Skin epidermis (tissue), 12 donors: ENCODE results near the gene TSTD2.

Experiments
- H3K27ac ChIP-seq, 21 experiments: fragments of 200-600 bp; sonication (generic) in 11 of 21; one replicate each; pipeline ENCODE4 v1.5.0; 2020; ENCODE audit warnings: mild to moderate bottlenecking in 3 of 21, inconsistent platforms in 2 of 21, moderate library complexity in 2 of 21
- H3K4me3 ChIP-seq, 7 experiments: fragments of 200-600 bp; sonication (generic) in 2 of 7; one replicate each; pipeline ENCODE4 v1.5.0; 2020; ENCODE audit warnings: inconsistent platforms in 2 of 7, mild to moderate bottlenecking in 2 of 7, moderate library complexity in 1 of 7

The TSTD2 gene

GRCh38 chr9:97632985-97633858, at the start of gene TSTD2, which contains the start of gene NCBP1:
Gene TSTD2, minus strand, starts transcription at chr9:97633368. Its CDS starts 5,806 bp downstream, at chr9:97627562.
Gene NCBP1, plus strand, starts transcription at chr9:97633821. Its CDS starts 61 bp downstream, at chr9:97633882.
- H3K4me3 ChIP-seq, result peak within 1 kb of the TSS; percentile 64 to 95 (median 89)
- H3K27ac ChIP-seq, result peak within 1 kb of the TSS; percentile 87 to 99 (median 96)

- Histone ChIP-seq H3K4me3 (no peak overlapping the region), H3K27ac (no peak overlapping the region)
Measured at GRCh38 chr9:97682242-97682641, 49.1 kb upstream of the TSTD2 start.

GRCh38 chr9:97675655-97676054, 42.5 kb upstream of the TSTD2 start:
- H3K4me3 ChIP-seq, result no peak overlapping the region
- no peak overlapping the region for H3K27ac ChIP-seq

- Histone ChIP-seq H3K27ac (no peak overlapping the region), H3K4me3 (no peak overlapping the region)
Measured at GRCh38 chr9:97673922-97674321, 40.8 kb upstream of the TSTD2 start.

- no peak overlapping the region for H3K4me3 ChIP-seq
- H3K27ac ChIP-seq, result no peak overlapping the region
Measured at GRCh38 chr9:97672403-97672802, 39.2 kb upstream of the TSTD2 start.

- H3K27ac ChIP-seq, result peak overlapping the region in 1 of 21 experiments; percentile 10
- H3K4me3 ChIP-seq, result no peak overlapping the region
Measured at GRCh38 chr9:97670586-97670985, 37.4 kb upstream of the TSTD2 start.

GRCh38 chr9:97668485-97668884, 35.3 kb upstream of the TSTD2 start:
- Histone ChIP-seq H3K27ac (no peak overlapping the region), H3K4me3 (no peak overlapping the region)

GRCh38 chr9:97666907-97667686, 33.9 kb upstream of the TSTD2 start:
- H3K4me3 ChIP-seq, result no peak overlapping the region

GRCh38 chr9:97665742-97666141, 32.6 kb upstream of the TSTD2 start:
- H3K27ac ChIP-seq, result no peak overlapping the region
- no peak overlapping the region for H3K4me3 ChIP-seq

More at GRCh38 chr9:97666907-97667686, 33.9 kb upstream of the TSTD2 start:
- H3K27ac ChIP-seq, result no peak overlapping the region

- no peak overlapping the region for H3K4me3 ChIP-seq
- no peak overlapping the region for H3K27ac ChIP-seq
Measured at GRCh38 chr9:97660847-97661246, 27.7 kb upstream of the TSTD2 start.

- Histone ChIP-seq H3K27ac (peak overlapping the region in 1 of 21 experiments; percentile 1), H3K4me3 (no peak overlapping the region)
Measured at GRCh38 chr9:97660340-97660739, 27.2 kb upstream of the TSTD2 start.

GRCh38 chr9:97659771-97660170, 26.6 kb upstream of the TSTD2 start:
- no peak overlapping the region for H3K4me3 ChIP-seq
- H3K27ac ChIP-seq, result peak overlapping the region in 1 of 21 experiments; percentile 1

- Histone ChIP-seq H3K27ac (no peak overlapping the region), H3K4me3 (no peak overlapping the region)
Measured at GRCh38 chr9:97658707-97659106, 25.5 kb upstream of the TSTD2 start.

- H3K4me3 ChIP-seq, result no peak overlapping the region
- H3K27ac ChIP-seq, result no peak overlapping the region
Measured at GRCh38 chr9:97651646-97652045, 18.5 kb upstream of the TSTD2 start.

GRCh38 chr9:97647996-97648395, 14.8 kb upstream of the TSTD2 start:
- Histone ChIP-seq H3K4me3 (no peak overlapping the region), H3K27ac (no peak overlapping the region)

GRCh38 chr9:97645720-97646119, 12.6 kb upstream of the TSTD2 start:
- H3K27ac ChIP-seq, result no peak overlapping the region
- no peak overlapping the region for H3K4me3 ChIP-seq

GRCh38 chr9:97640325-97640724, 7.2 kb upstream of the TSTD2 start:
- Histone ChIP-seq H3K27ac (no peak overlapping the region), H3K4me3 (no peak overlapping the region)

GRCh38 chr9:97638666-97639065, 5.5 kb upstream of the TSTD2 start:
- Histone ChIP-seq H3K4me3 (no peak overlapping the region), H3K27ac (no peak overlapping the region)

- Histone ChIP-seq H3K4me3 (no peak overlapping the region), H3K27ac (no peak overlapping the region)
Measured at GRCh38 chr9:97636903-97637302, 3.7 kb upstream of the TSTD2 start.

GRCh38 chr9:97635026-97635425, 1.9 kb upstream of the TSTD2 start:
- peak overlapping the region in 4 of 7 experiments; percentile 64 to 95 (median 86) for H3K4me3 ChIP-seq
- H3K27ac ChIP-seq, result peak overlapping the region in 1 of 21 experiments; percentile 96
